Measurements from ENCODE around the gene ARHGAP29.

The ARHGAP29 gene

GRCh38 chr1:94259635-94260289 is 22.4 kb upstream of the ARHGAP29 start:
- H3K4me2 ChIP-seq (ENCODE audit: low read depth, low read length) = no peak overlapping the region
- no peak overlapping the region for H3K4me3 ChIP-seq (ENCODE audit: low read length)
- no peaks in the 10 kb centered on the region for H3K79me2 ChIP-seq (ENCODE audit: low read length)
- no peaks in the 10 kb centered on the region for H3K9me3 ChIP-seq (replicated peaks; ENCODE audit: insufficient read depth, low read length)
- no peaks in the 10 kb centered on the region for H3F3A ChIP-seq (ENCODE audit: insufficient read depth, low read length)
- no peaks in the 10 kb centered on the region for H3K27me3 ChIP-seq (replicated peaks; ENCODE audit: insufficient read depth, low read length)
- no peak overlapping the region for H2AFZ ChIP-seq (ENCODE audit: low read length)
- H4K20me1 ChIP-seq (ENCODE audit: insufficient read depth, low read length) = no peaks in the 10 kb centered on the region
- H3K27ac ChIP-seq (ENCODE audit: low read length) = no peak overlapping the region
- H3K9me2 ChIP-seq (replicated peaks; ENCODE audit: insufficient read depth, low read length) = no peaks in the 10 kb centered on the region
- H3K4me1 ChIP-seq (ENCODE audit: low read length) = no peaks in the 10 kb centered on the region
- H3K9ac ChIP-seq (ENCODE audit: low read length) = no peak overlapping the region
- H3K36me3 ChIP-seq (replicated peaks; ENCODE audit: insufficient read depth, low read length) = no peaks in the 10 kb centered on the region
- TF ChIP-seq CTCF (IDR thresholded peaks at IDR 0.05; ENCODE audit: low read length) = no peak
- TF ChIP-seq EZH2 (optimal IDR thresholded peaks at IDR 0.05; ENCODE audit: low read depth, low read length) = no peak
- no peak for TF ChIP-seq EZH2phosphoT487 (IDR thresholded peaks at IDR 0.05; ENCODE audit: low read length)
- DNase-seq = no peak

- no peaks in the 10 kb centered on the region for H3F3A ChIP-seq (ENCODE audit: insufficient read depth, low read length)
- H3K27me3 ChIP-seq (replicated peaks; ENCODE audit: insufficient read depth, low read length) = no peaks in the 10 kb centered on the region
- H3K27ac ChIP-seq (ENCODE audit: low read length) = no peak overlapping the region
- no peak overlapping the region for H3K4me3 ChIP-seq (ENCODE audit: low read length)
- DNase-seq = no peak
- no peak overlapping the region for H2AFZ ChIP-seq (ENCODE audit: low read length)
- H3K9me3 ChIP-seq (replicated peaks; ENCODE audit: insufficient read depth, low read length) = no peaks in the 10 kb centered on the region
- no peaks in the 10 kb centered on the region for H3K36me3 ChIP-seq (replicated peaks; ENCODE audit: insufficient read depth, low read length)
- no peak overlapping the region for H3K4me2 ChIP-seq (ENCODE audit: low read depth, low read length)
- TF ChIP-seq CTCF (IDR thresholded peaks at IDR 0.05; ENCODE audit: low read length) (no peak), EZH2phosphoT487 (IDR thresholded peaks at IDR 0.05; ENCODE audit: low read length) (no peak), EZH2 (optimal IDR thresholded peaks at IDR 0.05; ENCODE audit: low read depth, low read length) (no peak)
- H3K79me2 ChIP-seq (ENCODE audit: low read length) = no peaks in the 10 kb centered on the region
- H3K4me1 ChIP-seq (ENCODE audit: low read length) = no peaks in the 10 kb centered on the region
- H4K20me1 ChIP-seq (ENCODE audit: insufficient read depth, low read length) = no peaks in the 10 kb centered on the region
- no peak overlapping the region for H3K9ac ChIP-seq (ENCODE audit: low read length)
- no peaks in the 10 kb centered on the region for H3K9me2 ChIP-seq (replicated peaks; ENCODE audit: insufficient read depth, low read length)
These were observed 21.5 kb upstream of the ARHGAP29 start for GRCh38 chr1:94258873-94259331.

GRCh38 chr1:94257444-94257843 is 20.1 kb upstream of the ARHGAP29 start:
- no peak overlapping the region for H2AFZ ChIP-seq (ENCODE audit: low read length)
- no peak for DNase-seq
- TF ChIP-seq EZH2phosphoT487 (IDR thresholded peaks at IDR 0.05; ENCODE audit: low read length) (no peak), CTCF (IDR thresholded peaks at IDR 0.05; ENCODE audit: low read length) (no peak), EZH2 (optimal IDR thresholded peaks at IDR 0.05; ENCODE audit: low read depth, low read length) (no peak)
- H3K27ac ChIP-seq (ENCODE audit: low read length) = no peak overlapping the region
- H3K9me3 ChIP-seq (replicated peaks; ENCODE audit: insufficient read depth, low read length) = no peaks in the 10 kb centered on the region
- no peaks in the 10 kb centered on the region for H3F3A ChIP-seq (ENCODE audit: insufficient read depth, low read length)
- no peaks in the 10 kb centered on the region for H4K20me1 ChIP-seq (ENCODE audit: insufficient read depth, low read length)
- no peaks in the 10 kb centered on the region for H3K9me2 ChIP-seq (replicated peaks; ENCODE audit: insufficient read depth, low read length)
- no peaks in the 10 kb centered on the region for H3K36me3 ChIP-seq (replicated peaks; ENCODE audit: insufficient read depth, low read length)
- no peaks in the 10 kb centered on the region for H3K27me3 ChIP-seq (replicated peaks; ENCODE audit: insufficient read depth, low read length)
- no peak overlapping the region for H3K4me2 ChIP-seq (ENCODE audit: low read depth, low read length)
- no peak overlapping the region for H3K9ac ChIP-seq (ENCODE audit: low read length)
- no peak overlapping the region for H3K4me3 ChIP-seq (ENCODE audit: low read length)
- H3K79me2 ChIP-seq (ENCODE audit: low read length) = no peaks in the 10 kb centered on the region
- no peaks in the 10 kb centered on the region for H3K4me1 ChIP-seq (ENCODE audit: low read length)

All from MM.1S (cell line).